ENCODE results near the gene RPLP2.

RPLP2 gene

DNA sequence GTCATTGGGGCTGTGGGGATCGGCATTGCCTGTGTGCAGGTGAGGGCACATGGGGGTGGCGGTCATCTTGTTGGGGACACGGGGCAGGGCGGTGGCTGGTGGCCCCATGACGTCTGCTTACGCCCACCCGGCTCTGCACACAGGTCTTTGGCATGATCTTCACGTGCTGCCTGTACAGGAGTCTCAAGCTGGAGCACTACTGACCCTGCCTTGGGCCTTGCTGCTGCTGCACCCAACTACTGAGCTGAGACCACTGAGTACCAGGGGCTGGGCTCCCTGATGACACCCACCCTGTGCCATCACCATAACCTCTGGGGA, 28.2 kb downstream of the RPLP2 start:
- no peak for DNase-seq

DNA sequence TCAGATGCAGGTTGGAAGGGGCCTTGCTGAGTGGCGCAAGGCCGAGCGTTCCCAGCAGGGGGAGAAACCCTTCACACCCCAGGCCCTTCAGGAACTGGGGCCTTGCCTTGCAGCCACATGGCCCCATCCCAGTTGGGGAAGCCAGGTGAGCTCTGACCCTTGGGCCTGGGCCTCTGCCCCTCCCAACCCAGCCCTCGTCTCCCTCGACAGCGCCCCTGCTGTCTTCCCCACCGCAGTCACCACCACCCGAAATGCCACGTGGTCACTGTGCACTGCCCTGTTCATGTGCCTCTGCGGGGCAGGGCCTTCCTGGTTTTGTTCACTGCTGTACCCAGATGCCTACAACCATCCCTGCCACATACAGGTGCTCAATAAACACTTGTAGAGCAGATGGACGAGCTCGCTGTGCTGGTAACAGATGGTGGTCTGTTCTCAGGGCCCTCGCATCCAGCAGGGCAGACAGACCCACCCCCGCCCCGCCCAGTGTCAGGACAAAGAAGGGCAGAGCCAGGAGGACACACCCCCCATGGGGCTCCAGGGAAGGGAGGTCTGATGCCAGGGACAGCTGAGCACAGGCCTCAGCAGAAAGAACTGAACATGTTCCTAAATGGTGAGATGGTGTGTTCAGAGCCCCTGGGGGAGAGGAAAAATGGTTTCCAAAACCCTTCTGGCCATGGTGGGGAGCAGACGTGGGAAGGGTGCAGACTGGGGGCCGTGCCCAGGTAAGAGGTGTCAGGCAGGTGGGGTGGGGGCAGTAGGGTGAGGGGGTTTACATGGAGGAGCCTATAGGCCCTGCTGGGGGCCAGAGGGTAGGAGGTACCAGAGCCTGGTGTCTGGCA, 28.9 kb downstream of the RPLP2 start:
- no peak for DNase-seq

GRCh38 chr11:839280-839623, 29.5 kb downstream of the RPLP2 start:
- DNase-seq: no peak

DNA sequence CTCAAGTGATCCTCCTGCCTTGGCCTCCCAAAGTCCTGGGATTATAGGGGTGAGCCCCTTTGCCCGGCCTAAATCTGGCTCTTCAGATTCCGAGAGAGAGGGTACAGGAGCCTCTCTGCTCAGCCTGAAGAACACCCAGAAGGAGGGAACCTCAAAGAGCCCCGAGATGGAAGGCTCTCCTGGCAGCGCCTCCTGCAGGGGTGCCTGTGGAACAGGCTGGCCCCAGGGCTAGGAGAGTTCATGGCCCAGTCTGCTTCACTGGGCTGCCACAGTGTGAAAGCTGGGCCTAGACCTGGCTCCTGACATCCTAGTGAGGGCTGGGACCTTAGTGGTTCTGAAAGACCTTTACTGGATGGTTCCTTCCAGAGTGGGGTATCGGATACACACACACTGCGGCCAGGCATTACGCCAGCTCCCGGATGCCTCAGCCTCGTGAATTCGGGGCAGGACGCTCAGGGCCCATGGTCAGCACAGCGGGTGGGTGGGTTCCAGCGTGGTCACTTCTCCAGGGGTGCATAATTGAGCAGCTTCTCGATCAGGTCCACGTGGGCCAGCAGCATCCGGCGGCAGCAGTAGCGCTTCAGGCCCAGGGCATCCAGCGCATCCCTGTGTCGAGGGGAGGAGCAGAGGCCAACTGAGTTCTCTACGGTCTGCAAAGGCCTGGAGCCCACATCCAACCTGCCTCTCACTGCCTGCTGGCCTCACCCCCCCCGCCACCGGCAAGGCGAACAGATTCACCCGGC, 30.3 kb downstream of the RPLP2 start:
- DNase-seq: no peak

GRCh38 chr11:841981-842369, 32.2 kb downstream of the RPLP2 start:
- no peak for DNase-seq

DNA sequence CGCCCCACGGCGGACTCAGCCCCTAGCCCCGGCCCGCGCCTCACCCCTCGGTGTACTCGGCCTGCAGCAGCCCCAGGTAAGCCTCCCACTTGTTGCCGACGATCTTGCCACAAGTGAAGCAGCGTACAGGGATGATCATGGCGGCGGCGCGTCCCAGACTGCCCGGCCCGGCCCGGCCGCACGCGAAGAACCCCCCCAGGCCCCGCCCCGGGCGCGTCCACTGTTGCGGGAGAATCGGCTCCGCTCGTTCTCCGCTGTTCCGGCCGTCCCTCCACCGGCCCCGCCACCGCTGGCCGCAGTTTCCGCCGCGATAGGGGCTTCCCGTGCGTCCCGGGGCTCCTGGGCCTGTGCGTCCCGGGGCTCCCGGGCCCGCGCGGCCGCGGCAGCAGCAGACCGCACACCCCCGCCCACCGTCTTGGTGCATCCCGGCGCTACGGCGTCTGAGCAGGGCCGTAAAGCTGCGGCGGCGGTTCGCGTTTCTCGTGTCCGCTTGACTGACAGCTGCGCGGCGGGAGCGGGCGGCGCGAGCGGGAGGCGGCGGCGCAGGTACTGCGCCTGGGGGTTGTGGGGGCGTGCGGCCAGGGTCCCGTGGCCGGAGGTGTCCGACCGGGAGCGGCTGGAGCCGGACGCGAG, 32.7 kb downstream of the RPLP2 start, which contains the start of the genes POLR2L and TSPAN4:
TSS of gene POLR2L (minus strand) at position 160 of the 633 bp plus-strand sequence. CDS start at position 139, 21 bp downstream.
TSS of gene TSPAN4 (plus strand) at position 483 of the 633 bp plus-strand sequence. CDS start 7,453 bp downstream, outside the sequence.
- DNase-seq: peak in 1 of 2 experiments; percentile 54

DNA sequence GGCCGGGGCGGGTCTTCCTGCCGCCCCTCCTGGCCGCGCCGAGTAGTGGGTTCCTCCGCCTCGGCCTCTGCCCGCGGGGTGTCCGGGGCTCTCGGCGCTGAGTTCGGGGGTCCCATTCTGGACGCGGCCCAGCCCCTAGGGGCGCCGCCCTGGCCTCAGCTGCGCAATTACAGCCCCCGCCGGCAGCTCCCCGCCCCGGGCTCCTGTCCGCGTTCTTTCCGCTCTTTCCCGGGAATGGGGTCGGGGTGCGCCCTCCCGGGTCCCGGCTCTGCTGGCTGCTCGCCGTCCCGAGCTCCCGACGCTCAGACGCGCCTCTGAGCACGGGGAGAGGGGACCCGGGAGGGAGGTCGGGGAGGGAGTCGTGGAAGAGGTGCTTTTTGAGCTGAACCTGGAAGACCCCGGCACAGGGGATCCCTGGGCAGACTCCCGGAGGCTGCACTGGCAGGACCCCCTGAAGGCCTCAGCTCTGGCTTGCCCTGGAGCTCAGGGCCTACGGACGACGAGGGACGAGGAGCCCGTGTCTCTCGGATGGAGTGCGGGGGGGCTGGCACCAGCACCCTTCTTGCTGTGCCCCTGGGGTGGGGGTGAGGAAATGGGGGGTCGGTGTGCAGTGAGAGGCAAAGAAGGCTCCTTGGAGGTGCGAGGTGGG, 33.4 kb downstream of the RPLP2 start:
- DNase-seq: no peak

DNA sequence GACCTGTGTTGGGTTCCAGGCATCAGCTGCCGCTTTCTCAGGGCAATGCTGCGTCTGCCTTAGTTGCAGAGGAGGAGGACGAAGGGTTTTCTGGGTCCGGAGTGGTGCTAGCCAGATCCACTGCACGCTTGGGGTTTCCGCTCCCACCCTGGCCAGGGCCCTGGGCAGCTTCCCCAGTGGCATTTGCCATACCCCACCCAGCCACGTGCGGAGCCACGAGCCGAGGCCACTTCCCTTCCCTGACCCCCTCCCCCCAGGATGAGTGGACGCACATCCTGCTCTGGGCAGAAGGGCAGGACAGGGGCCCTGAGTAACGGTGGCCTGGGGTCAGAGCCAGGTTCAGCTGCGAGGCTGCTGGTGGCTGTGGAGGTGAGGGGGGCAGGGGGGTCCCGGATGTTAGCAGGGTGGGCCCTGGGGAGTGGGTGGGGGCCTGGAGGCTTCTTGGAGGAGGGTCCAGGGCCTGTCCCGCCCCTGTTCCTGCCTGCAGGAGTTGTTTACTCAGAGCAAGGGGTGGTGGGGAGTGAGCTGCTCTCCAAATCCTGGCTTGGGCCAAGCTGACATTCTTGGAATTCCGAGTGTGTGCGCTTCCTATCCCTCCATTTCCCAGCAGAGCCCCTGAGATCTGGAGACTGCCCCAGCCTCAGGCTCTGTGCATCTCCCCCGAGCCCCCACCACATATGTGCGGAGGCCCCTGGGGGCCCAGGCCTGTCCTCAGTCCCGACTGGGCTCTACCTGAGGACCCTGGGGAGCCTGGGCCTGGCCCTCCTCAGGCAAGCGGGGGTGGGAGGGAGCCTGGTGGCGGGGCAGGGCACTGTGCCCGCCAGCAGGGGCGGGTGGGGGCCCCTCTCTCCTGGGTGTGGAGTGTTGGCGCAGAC, 34.3 kb downstream of the RPLP2 start:
- DNase-seq: no peak

DNA sequence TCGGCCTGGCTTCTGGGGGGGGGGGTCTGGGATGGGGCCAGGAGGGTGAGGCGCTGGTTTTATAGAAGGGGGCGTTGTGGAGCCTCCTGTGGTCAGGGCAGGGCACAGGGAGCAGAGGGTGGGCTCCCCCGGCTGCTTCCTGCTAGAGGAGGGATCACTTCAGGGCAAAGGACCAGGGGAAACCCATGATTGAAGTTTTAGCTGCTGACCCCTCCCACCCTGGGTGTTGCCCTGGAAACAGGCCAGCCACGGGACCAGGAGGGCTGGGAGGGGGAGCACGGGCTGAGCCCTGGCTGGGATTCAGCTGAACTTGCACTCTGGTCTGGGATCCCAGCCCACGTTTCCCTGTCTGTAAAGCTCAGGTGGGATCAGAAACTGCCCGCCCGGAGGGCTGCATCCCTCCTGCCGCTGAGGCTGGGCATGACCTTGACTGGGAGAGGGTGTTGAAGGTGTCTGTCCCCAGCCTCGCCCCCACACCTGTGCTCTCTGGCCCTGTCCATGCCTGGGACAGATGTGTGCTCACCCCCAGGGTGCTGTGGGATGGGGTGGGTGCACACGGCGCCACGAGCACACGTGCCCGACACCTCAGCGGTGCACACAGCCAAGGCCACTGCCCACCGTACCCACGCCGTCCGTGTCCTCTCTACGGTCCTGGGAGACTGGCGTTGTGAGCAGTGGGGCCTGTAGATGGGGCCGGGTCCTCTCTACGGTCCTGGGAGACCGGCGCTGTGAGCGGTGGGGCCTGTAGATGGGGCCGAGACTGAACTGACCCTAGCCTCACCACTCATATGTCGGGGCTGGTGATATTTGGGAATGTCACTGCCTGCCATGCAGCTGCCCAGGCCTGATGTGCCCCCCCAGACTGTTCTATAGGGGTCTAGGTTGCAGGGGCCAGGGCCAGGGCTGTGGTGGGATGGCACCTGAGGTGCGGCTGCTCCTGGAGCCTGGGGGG, 35.2 kb downstream of the RPLP2 start:
- DNase-seq: no peak

DNA sequence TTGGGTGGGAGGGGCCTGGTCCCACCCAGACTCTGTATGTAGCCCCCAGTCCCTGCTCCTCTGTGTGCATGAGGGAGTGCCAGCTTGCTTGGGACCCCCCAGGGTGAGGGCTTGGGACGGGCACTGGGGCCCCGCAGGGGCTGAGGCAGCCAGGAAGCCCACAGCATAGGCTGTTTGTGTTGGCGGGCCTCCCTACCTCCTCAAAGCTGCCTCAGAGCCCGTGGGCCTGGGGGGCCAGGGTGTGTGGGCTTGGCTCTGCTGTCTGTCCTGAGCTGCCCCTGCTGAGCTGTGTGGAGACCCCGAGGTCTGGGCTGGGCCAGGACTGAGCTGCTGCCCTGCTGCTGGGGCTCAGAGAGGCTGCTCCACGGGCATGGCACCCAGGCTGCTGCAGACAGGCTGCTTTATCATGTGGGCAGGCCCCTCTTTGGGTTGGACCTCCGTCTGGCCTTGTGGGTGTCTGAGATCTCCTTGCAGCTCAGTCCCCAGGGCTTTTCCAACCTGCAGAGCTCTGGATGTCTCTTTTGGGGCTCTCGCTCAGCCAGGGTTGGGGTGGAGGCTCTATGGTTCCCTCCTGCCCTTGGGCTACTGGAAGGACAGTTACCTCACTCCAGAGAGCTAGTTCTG, 36.2 kb downstream of the RPLP2 start:
- DNase-seq: no peak

- no peak for DNase-seq
These were observed 36.8 kb downstream of the RPLP2 start for GRCh38 chr11:846496-847098.

DNA sequence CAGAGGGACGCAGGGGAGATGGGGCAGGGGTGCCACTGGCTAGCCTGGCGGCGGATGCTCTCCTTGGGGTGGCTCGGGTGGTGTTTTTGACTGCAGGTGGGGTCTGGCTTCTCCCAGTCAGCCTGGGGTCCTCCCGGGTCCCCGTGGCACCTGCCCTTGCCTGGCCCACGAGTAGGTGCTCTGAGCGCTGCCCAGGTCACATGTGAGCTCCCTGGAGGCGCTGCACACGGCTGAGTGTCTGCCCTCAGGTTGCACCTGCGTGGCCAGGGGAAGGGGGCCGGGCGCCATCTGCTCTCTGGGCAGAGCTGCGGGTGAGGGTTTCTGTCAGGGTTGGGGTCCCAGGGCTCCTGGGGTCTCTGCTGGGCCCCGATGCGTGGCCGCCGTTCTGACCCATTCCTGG, 38.1 kb downstream of the RPLP2 start:
- DNase-seq: no peak

DNA sequence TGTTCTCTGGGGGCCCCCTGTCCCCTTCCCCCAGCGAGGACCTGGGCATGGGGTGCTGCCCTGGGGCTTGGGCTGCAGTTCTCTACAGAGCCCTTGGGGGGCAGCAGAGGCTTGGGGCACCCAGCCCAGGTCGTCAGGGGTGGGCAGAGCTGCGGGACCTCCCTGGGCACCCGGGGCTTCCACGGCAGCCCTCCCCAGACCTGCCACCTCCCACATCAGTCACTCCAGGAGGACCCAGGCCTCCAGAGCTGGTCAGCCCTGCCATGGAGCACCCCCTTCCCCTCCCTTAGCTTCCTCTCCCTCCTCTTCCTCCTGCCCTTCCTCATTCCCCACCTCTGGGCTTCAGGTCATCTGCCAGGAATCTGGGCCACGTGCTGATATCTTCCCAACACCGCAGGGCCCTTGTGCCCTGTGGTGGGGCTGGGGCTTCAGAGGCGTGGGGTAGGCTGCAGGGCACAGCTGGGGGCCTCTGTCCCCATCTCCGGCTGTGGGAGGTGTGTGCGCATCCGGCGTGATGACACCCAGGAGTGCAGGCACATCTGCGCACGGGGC, 38.7 kb downstream of the RPLP2 start:
- DNase-seq: peak in 1 of 2 experiments; percentile 16

GRCh38 chr11:849104-849824, 39.5 kb downstream of the RPLP2 start:
- DNase-seq: no peak

GRCh38 chr11:849951-850774, 40.4 kb downstream of the RPLP2 start:
- no peak for DNase-seq

DNA sequence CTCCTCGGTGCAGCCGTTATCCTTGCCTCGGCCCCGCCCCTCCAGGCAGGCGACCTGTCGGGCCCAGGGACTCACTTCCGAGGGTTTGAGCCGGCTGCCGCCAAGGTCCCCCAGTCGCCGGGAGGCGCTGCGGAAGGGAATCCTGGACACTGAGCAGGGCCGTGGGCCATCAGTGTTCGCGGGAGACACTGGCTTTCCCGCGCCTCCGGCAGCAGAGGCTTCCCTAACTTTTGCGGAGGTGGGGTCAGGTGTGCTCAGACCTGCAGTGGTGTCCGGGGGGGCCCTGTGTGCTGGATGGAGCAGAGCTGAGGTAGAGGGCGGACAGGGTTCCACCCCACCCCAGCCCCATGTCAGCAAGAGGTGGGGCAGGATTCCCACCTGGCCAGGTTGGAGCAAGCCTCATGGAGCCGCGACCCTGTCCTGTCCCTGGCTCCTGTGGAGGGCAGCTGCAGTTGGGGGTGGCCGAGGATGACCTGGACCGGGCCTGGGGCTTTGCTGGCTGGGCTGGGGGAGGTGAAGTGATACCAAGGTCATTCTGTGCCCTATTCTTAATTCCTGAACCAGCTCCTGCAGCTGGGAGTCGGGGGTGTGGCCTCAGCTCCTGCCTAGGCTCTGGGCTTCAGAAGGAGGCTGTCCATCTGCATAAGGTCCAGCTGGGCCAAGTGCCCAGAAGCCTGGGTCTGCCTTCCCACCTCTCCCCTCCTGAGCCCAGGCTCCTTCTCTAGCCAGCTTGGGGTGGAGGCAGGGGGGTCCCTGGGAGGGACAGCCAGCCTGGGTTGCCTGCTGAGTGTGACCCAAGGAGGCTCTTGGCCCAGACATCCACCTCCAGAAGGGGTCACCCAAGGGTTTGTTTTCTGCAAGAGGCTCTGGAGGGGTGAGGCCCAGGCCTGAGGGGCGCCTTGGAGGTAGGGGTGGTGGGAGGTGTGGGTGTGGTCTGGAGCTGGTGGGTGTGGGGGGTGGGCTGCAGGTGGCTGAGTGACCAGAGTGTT, 41.3 kb downstream of the RPLP2 start:
- no peak for DNase-seq

GRCh38 chr11:852762-853161, 43.0 kb downstream of the RPLP2 start:
- no peak for DNase-seq
